DND-41 (cell line): ENCODE data around the gene PTPRH.

Source experiments
- ATAC-seq: fragments of 200-7000 bp; cut with Tn5 transposase; 3 replicates; pipeline ENCODE4 v1.9.1; 2021; ENCODE audit warnings: low read depth; ENCODE audit not compliant: insufficient read depth
- DNase-seq: peaks from one replicate; pipeline ENCODE4 v3.0.0-alpha.2; 2020
- H2AFZ ChIP-seq: 2 replicates; pipeline ENCODE4 v1.6.0; 2012; ENCODE audit warnings: low read depth, low read length
- H3K27ac ChIP-seq: 2 replicates; pipeline ENCODE4 v1.5.1; 2012; ENCODE audit warnings: low read length, inconsistent platforms
- H3K27me3 ChIP-seq: fragments of 200-600 bp; sonication (generic); 2 replicates; pipeline ENCODE4 v1.6.0; 2012; ENCODE audit warnings: low read length, mild to moderate bottlenecking, inconsistent platforms; ENCODE audit not compliant: insufficient read depth, poor library complexity
- H3K36me3 ChIP-seq: 2 replicates; pipeline ENCODE4 v1.5.1; 2012; ENCODE audit warnings: low read length, inconsistent platforms; ENCODE audit not compliant: insufficient read depth
- H3K4me1 ChIP-seq: 2 replicates; pipeline ENCODE4 v1.5.1; 2012; ENCODE audit warnings: mild to moderate bottlenecking, low read length; ENCODE audit not compliant: insufficient read depth
- H3K4me2 ChIP-seq: 2 replicates; pipeline ENCODE4 v1.6.0; 2012; ENCODE audit warnings: mild to moderate bottlenecking, moderate library complexity, low read length, inconsistent platforms; ENCODE audit not compliant: insufficient read depth
- H3K4me3 ChIP-seq, 2 experiments: fragments of 200-600 bp in 1 of 2; shearing (Covaris generic) in 1 of 2; 2 replicates each; pipeline ENCODE4 v1.5.1; 2012 to 2016; ENCODE audit warnings: inconsistent platforms in 2 of 2, low read length in 2 of 2, mild to moderate bottlenecking in 2 of 2, low read depth in 1 of 2, moderate library complexity in 1 of 2
- H3K79me2 ChIP-seq: 2 replicates; pipeline ENCODE4 v1.6.0; 2012; ENCODE audit warnings: low read length, inconsistent platforms; ENCODE audit not compliant: insufficient read depth
- H3K9ac ChIP-seq: 2 replicates; pipeline ENCODE4 v1.6.0; 2012; ENCODE audit warnings: low read depth, mild to moderate bottlenecking, inconsistent platforms, low read length, moderate library complexity
- H3K9me3 ChIP-seq: 2 replicates; pipeline ENCODE4 v1.5.1; 2012; ENCODE audit warnings: low read length, moderate library complexity, mild to moderate bottlenecking, inconsistent platforms; ENCODE audit not compliant: insufficient read depth, severe bottlenecking
- H4K20me1 ChIP-seq: 2 replicates; pipeline ENCODE4 v1.6.0; 2012; ENCODE audit warnings: low read length; ENCODE audit not compliant: insufficient read depth
- EZH2 ChIP-seq: IDR thresholded peaks from 3 replicates; pipeline ENCODE4 v1.6.1; 2012; ENCODE audit warnings: borderline replicate concordance, low read depth, mild to moderate bottlenecking, moderate library complexity, low read length, inconsistent platforms; ENCODE audit not compliant: severe bottlenecking
- TF ChIP-seq, protein P1 (sequence below): IDR thresholded peaks from 2 replicates; pipeline ENCODE4 v1.5.1; 2012; ENCODE audit warnings: borderline replicate concordance, low read length, moderate library complexity, mild to moderate bottlenecking; ENCODE audit not compliant: poor library complexity, severe bottlenecking; ENCODE audit errors: extremely low read depth

PTPRH gene

DNA sequence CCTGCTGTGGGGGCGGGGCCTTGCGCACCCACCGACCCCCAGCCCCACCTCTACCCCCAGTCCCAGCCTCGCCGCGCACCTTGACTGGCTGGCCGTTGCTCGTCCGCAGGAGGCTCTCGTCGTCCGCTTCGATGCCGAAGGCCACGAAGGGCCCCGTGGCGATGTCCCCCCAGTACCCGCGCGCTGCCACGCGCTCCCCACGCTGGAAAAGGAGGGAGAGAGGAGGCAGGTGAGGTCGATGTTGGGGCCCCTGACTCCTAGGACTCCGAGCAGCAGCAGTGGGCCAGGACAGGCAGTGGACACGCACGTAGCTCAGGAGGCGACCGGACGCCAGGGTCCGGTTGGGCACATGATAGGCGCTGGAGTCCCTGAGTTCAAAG, 48.3 kb downstream of the PTPRH start:
- Histone ChIP-seq H3K36me3 (no peaks in the 10 kb centered on the region), H2AFZ (no peak overlapping the region), H3K4me3 (no peak overlapping the region), H3K4me2 (no peak overlapping the region), H3K27me3 (peaks cover 6% of the 10 kb centered on the region), H3K4me1 (no peaks in the 10 kb centered on the region), H3K79me2 (no peaks in the 10 kb centered on the region), H4K20me1 (no peaks in the 10 kb centered on the region), H3K9me3 (no peaks in the 10 kb centered on the region), H3K9ac (no peak overlapping the region), H3K27ac (no peak overlapping the region)
- no peak for DNase-seq
- ATAC-seq, result no peak
- TF ChIP-seq EZH2, result no peak
- TF ChIP-seq, protein P1, sequence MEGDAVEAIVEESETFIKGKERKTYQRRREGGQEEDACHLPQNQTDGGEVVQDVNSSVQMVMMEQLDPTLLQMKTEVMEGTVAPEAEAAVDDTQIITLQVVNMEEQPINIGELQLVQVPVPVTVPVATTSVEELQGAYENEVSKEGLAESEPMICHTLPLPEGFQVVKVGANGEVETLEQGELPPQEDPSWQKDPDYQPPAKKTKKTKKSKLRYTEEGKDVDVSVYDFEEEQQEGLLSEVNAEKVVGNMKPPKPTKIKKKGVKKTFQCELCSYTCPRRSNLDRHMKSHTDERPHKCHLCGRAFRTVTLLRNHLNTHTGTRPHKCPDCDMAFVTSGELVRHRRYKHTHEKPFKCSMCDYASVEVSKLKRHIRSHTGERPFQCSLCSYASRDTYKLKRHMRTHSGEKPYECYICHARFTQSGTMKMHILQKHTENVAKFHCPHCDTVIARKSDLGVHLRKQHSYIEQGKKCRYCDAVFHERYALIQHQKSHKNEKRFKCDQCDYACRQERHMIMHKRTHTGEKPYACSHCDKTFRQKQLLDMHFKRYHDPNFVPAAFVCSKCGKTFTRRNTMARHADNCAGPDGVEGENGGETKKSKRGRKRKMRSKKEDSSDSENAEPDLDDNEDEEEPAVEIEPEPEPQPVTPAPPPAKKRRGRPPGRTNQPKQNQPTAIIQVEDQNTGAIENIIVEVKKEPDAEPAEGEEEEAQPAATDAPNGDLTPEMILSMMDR, result no peak

DNA sequence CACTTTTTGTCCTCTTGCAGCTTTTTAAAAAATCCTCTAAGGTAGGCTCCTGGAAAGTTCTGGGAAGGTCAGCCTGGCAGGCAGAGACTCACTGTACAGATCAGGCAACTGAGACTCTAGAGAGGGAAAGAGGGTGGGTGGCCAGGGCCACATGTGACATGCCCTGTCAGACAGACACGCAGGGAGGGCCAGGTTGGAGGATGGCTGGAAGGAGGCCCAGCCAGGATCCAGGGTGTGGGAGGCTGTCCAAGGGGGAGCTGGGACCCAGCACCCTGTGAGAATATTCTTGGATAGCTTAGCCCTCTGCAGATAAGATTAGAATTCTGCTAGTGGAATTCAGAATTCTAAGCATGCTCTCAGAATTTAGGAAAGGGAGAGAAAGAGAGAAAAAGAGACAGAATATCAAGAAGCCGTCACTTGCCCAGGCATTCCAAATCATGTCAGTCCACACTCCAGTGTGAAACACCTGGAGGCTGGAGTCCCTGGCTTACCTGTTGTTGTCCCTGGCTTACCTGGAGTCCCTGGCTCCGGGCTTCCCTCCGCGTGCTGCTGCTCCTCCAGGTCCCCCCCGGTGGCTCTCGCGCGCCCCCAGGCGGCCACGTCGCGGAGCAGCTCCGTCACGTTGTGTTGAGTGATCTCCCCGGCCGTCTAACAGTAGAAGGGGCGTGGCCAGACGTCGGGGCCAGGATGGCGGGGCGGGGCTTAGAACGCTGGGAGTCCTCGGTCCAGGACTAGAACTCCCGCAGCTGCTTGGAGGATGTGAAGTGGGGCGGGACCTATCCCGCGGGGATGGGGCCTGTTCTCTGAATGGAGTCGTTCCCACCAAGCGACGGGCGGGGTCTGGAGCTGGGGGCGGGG, 48.9 kb downstream of the PTPRH start:
- Histone ChIP-seq H4K20me1 (no peaks in the 10 kb centered on the region), H3K9me3 (no peaks in the 10 kb centered on the region), H3K36me3 (no peaks in the 10 kb centered on the region), H2AFZ (no peak overlapping the region), H3K9ac (no peak overlapping the region), H3K4me3 (no peak overlapping the region), H3K27ac (no peak overlapping the region), H3K4me1 (no peaks in the 10 kb centered on the region), H3K4me2 (no peak overlapping the region), H3K79me2 (no peaks in the 10 kb centered on the region), H3K27me3 (peaks cover under 1% of the 10 kb centered on the region)
- DNase-seq (peak; percentile 93), ATAC-seq (peak; percentile 96)
- TF ChIP-seq EZH2, result no peak
- TF ChIP-seq, protein P1, result peak; percentile 96

DNA sequence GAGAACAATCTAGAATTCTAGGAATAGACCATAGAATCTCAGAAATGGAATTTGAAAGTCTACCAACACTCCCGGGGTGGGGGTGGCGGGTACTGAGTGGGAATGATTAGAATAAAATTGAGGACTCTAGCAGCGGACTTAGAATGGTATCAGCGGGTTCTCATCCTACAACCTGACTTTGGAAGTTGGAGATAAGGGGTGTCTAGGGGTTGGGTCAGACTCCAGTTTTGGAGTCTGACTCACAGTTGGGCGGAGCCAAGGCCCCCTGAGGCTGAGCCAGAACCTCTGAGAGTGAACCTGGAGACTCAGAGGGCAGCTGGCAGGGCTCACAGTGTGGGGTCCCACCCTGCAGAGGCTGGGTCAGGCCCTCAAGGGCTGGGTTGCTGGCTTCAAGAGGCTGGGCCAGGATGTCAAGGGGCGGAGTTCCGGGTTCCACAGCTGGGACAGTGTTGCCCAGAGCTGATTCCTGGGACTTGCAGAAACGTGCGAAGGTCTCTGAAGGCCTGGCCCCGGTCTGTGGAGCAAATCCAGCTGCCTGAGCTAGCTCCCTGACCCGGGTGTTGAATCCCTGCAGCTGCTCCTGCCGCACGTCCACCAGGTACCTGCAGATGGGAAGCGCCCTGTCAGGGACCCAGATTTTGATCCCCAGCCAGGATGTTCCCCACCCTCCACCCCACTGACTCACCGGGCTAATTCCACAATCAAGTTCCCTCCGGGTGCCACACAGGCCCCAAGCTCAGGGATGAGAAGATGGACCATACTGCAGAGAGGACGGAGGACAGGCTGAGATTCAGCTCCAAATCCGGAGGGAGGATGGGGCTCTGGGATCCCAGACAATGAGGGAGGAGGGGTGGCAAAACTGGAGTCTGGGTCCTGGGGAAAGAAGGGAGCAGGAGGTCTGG, 50.2 kb downstream of the PTPRH start:
- Histone ChIP-seq H3K4me2 (no peak overlapping the region), H3K4me1 (0 out of 2 replicates have a peak, but pooled peaks cover under 1% of the 10 kb centered on the region), H2AFZ (no peak overlapping the region), H3K9me3 (no peaks in the 10 kb centered on the region), H3K4me3 (no peak overlapping the region), H3K36me3 (no peaks in the 10 kb centered on the region), H3K27me3 (no peaks in the 10 kb centered on the region), H3K79me2 (no peaks in the 10 kb centered on the region), H3K9ac (no peak overlapping the region), H4K20me1 (no peaks in the 10 kb centered on the region), H3K27ac (no peak overlapping the region)
- TF ChIP-seq EZH2, result no peak
- TF ChIP-seq, protein P1, result no peak
- DNase-seq, result no peak
- ATAC-seq, result no peak
